Right hindlimb (tissue), 1 donor: ENCODE measurements around the gene URB1.
"Not testable (repeated sequence)": the region's sequence is repeated elsewhere in the genome, so short reads cannot be mapped to it uniquely, and the experiment has no call there.

Source experiments
- DNase-seq: peaks from one replicate; pipeline ENCODE4 v3.0.0-alpha.2; 2018

Gene URB1

DNA sequence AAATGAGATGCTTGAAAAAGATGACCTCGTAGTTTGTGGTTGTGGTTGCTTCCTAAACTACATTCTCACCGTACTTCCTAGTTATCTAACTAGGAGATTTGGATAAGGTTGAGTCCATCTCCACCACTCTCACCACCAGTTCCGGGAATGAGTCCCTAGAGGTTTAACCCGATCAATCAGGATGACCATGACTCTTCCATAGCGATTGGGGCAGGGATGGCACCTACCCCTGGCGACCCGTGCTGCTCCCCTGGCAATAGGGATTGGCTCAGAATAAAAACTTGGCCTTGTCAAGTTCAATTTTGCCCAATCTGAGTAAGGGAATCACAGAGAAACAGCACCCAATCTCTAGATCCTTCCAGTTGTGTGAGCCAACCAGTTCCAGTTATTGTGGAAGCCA, 111.3 kb downstream of the URB1 start:
- DNase-seq: no peak

DNA sequence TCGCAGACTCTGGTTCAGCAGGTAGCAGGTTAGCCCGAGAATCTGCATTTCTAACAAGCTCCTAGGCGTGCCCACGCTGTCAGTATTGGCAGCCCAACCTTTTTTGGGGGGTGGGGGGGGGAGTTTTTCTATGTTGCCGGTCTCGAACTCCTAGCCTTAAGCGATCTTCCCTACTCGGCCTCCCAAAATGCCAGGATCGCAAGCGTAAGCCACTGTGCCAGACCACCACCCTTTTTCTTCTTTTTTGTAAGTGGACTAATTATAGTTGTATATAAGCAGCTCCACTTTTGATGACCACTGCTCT, 113.5 kb downstream of the URB1 start:
- no peak for DNase-seq

DNA sequence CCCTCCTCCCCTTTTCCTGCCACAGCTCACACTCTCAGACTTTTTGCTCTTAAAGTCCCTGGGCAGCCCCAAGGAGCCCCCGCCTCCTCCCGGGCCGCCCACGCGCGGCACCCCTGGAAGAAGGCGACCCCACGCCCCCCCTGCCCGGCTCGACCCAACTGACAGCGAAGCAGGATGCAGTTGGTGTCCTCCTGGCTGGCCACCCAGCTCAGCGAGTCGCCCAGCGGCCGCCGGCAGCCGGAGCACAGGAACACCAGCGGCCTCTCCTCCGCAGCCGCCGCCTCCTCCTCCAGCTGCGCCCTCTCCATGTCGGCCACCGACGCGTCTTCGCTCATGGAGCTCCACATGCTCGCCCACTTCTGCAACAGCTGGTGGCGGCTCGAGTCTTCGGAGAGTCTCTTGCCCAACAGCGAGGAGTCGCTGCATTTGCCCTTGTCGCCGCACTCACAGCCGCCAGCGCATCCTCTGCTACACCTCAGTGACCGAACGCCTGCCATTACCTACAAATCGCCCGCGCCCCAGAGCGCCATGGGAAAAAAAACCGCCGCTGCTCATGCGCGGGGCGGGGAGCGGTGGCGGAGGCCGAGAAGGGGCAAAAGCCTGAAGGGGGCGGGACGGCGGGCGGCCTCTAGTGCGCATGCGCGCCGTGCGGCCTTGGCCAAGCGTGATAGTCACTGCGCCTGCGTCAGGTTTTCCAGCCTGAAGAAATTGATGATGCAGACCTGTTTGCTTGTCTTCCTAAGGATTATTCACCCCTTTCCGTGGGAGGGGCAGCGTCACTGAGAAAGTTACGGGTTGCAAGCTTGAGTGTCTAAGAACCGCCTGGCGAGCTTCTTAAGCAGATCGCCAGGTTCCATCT, 114.1 kb downstream of the URB1 start, which contains the start of gene MIS18A:
Gene MIS18A, minus strand, starts transcription at position 532 of the 859 bp plus-strand sequence. Its CDS starts 35 bp downstream, at position 497.
- DNase-seq: peak; percentile 97

DNA sequence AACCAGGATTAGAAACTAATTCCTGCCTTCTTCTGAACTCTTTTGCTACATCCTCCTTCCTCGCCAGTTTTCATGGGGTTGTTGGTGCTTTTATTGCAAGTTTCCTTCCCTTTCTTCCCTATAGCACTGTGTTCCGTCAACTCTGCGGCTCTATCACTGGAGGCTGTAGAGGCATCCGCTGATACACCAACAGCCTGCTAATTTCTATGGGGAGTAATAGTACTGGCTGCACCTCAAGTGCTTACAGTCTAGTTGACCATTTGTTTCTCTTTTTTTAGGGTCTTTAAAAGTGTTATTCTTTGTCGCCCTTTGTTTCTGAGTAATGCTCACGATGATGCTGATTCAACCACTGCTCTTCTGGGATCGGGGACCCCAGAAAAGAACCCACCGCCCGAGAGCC, 114.7 kb downstream of the URB1 start:
- no peak for DNase-seq

DNA sequence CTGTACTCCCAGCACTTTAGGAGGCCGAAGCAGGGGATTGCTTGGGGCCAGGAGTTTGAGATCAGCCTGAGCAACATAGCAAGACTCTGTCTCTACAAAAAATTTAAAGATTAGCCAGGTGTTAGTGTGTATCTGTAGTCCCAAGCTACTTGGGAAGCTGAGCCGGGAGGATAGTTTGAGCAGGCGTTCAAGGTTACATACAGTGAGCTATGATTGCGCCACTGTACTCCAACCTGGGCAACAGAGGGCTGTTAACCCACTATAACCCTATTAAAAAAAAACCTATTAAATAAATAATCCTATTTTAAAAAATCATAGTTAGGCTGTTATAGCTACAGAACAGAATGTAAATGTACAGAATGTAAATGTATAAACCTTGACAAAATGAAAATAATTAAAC, 116.1 kb downstream of the URB1 start:
- no peak for DNase-seq

DNA sequence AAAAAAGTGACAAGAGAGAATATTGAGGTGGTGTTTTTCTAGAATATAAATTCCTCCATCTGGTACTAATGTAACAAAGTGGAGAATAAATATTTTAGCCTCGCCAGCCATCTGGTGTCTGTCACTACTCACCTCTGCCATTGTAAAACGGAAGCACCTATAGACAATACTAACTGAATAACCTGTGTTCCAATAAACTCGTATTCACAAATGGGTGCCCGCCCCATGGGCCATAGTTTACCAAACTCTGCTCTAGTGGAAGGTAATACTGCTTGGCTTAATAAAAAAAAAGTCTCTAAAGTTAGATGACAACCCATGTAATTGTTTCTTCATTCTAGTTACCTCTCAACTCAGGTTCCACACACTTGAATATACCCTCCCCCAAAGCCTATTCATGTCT, 122.1 kb downstream of the URB1 start:
- DNase-seq: no peak

DNA sequence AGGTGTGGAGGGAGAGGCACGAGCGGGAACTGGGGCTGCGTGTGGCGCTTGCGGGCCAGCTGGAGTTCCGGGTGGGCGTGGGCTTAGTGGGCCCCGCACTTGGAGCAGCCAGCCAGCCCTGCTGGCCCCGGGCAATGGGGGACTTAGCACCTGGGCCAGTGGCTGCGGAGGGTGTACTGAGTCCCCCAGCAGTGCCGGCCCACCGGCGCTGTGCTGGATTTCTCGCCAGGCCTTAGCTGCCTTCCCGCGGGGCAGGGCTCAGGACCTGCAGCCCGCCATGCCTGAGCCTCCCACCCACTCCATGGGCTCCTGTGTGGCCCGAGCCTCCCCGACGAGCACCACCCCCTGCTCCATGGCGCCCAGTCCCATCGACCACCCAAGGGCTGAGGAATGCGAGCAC, 127.5 kb downstream of the URB1 start:
- not testable (repeated sequence) for DNase-seq

DNA sequence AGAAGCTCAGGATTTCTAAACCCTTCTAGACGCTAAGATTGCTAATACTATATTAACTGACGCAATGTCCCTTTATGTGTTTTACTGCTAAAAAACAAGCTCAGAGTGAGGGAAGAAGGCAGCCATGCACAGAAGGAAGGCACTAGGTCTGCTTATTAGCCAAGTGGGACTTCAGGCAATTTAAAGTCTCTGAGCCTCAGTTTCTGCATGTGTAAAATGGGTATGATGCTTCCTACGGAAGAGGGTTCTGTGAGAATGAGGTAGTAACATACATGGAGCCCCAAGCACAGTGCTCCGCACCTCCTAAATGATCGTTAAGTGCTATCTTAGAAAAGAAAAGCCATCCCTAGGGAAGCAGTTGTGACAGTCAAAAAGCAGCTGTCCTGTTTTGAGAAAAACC, 130.9 kb downstream of the URB1 start:
- DNase-seq: no peak
